ENCODE results near the gene PPP1R15B.

The PPP1R15B gene

DNA sequence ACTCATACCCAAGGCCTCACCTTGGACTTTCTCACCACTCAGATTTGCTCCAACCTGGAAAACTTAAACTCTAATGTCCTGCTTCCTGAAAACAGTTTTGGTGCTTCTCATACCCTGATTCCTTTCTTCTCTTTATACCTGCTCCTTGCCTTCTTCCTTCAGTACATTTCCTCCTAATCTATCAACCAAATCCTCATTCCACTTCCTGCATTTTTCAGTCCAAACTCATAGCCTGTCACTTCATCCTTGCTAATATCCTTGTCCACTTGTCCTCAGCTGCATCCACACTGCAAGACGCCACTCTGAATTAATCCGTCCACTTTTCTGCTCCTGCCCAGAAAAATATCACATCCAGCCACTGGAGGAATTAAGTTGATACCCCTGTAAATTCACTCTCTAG is 25.9 kb downstream of the PPP1R15B start:
- Histone ChIP-seq H3K9me3 (no peaks in the 10 kb centered on the region), H3K4me3 (no peak overlapping the region), H3K36me3 (replicated peaks) (no peaks in the 10 kb centered on the region), H3K4me1 (no peaks in the 10 kb centered on the region), H3K27me3 (ENCODE audit: low read depth) (peaks cover 2% of the 10 kb centered on the region; the same call in 1 of the 2 replicates)
- in situ Hi-C loops (cut with MboI; ENCODE audit: low sequenced_read_pairs) = no loop called here
- no peak for DNase-seq (ENCODE audit: low spot score in 2 of 2)

DNA sequence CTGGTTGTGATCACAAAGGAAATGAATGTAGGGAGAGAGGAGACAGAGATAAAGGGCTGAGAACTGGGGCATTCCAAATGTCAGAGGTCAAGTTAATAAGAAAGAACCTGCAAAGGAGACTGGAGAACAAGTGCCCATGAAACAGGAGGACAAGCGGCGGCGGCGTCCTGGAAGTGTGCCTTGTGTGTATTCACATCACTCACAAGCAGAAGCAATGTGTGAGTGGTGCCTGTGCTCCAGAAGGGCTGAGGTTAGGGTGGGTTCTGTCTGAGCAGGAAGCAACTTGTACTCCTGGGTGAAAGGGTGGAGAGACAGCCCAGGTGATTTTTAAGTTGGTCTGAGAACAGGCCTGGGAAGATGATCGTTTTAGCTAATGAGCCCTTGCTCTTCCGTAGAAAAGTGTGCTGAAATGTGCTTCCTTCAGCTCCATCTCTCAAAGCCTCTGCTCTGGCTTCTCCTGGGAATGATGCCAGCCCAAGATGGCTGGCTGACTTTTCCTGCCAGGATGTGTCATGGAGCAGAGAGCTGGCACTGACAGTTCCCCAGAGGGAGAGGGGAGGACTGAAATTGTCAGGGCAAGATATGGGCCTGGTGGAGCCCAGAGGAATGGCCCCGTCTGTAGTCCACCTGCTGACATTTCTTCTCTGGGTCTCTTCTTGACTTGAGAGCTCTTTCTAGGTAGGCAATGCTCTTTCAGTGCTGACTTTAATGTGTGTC is 26.8 kb downstream of the PPP1R15B start:
- peaks cover 6% of the 10 kb centered on the region; the same call in 1 of the 2 replicates for H3K27me3 ChIP-seq (ENCODE audit: low read depth)
- H3K36me3 ChIP-seq (replicated peaks) = no peaks in the 10 kb centered on the region

DNA sequence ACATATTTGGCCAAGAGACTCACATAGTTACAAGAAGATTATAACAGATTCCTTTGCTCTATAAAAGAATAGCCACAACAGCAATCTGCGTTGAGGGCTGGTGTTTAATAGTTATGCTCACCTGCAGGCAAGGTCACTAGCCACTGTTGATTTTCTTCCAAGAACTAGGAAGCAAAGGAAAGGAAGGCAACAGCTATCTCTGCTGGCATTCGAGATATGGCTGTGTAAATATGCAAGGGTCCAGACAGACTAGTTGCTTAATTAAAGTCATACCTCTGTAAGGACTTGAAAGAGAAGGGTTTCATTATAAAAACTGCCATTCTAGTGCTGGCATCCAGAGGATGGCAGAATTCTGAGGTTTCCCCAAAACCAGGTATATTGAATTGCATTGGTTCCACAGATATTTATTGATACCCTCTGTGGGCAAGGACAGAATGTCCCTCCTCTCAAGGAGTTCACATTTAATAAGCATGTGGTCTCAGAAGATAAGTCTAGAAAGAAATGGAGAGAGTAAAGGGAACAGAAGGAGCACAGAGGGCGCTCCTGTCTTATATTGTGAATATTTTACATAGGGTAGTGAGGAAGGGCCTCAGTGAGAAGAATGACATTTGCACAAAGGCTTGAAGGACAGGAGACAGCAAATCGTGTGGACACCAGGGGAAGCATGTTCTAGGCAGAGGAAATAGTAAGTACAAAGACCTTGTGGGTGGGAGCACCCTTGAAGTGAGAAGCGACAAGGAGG is 28.3 kb downstream of the PPP1R15B start:
- no peak for DNase-seq (ENCODE audit: low spot score in 2 of 2)
- no peaks in the 10 kb centered on the region for H3K36me3 ChIP-seq (replicated peaks)
- no peaks in the 10 kb centered on the region for H3K9me3 ChIP-seq
- H3K4me1 ChIP-seq = no peaks in the 10 kb centered on the region
- in situ Hi-C loops (cut with MboI; ENCODE audit: low sequenced_read_pairs) = no loop called here
- H3K4me3 ChIP-seq = no peak overlapping the region
- peaks cover 7% of the 10 kb centered on the region; the same call in 1 of the 2 replicates for H3K27me3 ChIP-seq (ENCODE audit: low read depth)

More for the DNA sequence above, 26.8 kb downstream of the PPP1R15B start:
- no peak for DNase-seq (ENCODE audit: low spot score in 2 of 2)
- Histone ChIP-seq H3K4me3 (no peak overlapping the region), H3K9me3 (no peaks in the 10 kb centered on the region), H3K4me1 (no peaks in the 10 kb centered on the region)
- in situ Hi-C loops (cut with MboI; ENCODE audit: low sequenced_read_pairs) = no loop called here

DNA sequence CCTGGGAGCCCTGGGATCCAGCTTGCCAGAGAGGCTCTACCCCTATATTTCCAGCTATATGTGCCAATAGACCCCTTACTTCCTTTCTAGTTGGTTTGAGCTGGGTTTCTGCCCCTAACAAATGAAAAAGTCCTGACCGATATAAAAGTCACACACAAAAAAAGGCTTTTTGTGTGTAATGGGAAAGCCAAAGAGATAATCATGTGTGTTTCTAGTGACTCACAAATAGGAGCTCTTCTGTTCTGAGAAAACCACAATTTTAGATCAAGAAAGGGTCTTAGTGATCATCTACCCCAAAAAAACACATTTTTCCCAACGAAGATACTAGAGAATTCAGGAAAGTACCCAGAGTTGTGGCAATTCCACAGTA is 28.9 kb downstream of the PPP1R15B start:
- Histone ChIP-seq H3K9me3 (no peaks in the 10 kb centered on the region), H3K36me3 (replicated peaks) (no peaks in the 10 kb centered on the region), H3K4me3 (no peak overlapping the region), H3K4me1 (peaks cover under 1% of the 10 kb centered on the region), H3K27me3 (ENCODE audit: low read depth) (peaks cover 8% of the 10 kb centered on the region; the same call in 1 of the 2 replicates)
- in situ Hi-C loops (cut with MboI; ENCODE audit: low sequenced_read_pairs) = no loop called here
- no peak for DNase-seq (ENCODE audit: low spot score in 2 of 2)

DNA sequence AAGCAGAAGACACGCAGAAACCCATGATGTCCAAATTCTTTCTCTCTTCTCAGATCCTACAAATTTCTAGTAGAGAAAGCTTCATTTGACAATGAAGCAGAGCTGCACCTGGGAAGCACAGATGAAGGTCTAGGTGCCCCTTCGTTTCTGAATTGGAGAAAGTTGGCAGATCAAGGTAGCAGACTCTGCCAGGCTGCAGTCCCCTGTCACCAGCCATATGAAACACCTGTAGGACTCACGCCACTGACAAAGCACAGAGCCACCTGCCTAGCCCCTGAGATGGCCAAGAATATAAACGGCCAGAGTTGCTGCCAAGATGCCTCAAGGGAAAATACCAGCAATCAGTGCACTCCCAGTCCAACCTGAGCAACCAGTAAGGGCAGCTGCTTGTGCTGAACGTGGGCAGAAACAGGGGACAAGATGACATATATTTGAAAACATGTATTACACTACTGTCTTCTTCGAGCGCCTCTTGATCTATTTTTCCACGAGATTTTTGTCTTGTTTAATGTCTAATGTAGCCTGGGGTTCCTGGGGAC is 31.3 kb downstream of the PPP1R15B start:
- Histone ChIP-seq H3K4me1 (peaks cover 3% of the 10 kb centered on the region), H3K27me3 (ENCODE audit: low read depth) (peaks cover 25% of the 10 kb centered on the region)
- no peak for DNase-seq (ENCODE audit: low spot score in 2 of 2)

DNA sequence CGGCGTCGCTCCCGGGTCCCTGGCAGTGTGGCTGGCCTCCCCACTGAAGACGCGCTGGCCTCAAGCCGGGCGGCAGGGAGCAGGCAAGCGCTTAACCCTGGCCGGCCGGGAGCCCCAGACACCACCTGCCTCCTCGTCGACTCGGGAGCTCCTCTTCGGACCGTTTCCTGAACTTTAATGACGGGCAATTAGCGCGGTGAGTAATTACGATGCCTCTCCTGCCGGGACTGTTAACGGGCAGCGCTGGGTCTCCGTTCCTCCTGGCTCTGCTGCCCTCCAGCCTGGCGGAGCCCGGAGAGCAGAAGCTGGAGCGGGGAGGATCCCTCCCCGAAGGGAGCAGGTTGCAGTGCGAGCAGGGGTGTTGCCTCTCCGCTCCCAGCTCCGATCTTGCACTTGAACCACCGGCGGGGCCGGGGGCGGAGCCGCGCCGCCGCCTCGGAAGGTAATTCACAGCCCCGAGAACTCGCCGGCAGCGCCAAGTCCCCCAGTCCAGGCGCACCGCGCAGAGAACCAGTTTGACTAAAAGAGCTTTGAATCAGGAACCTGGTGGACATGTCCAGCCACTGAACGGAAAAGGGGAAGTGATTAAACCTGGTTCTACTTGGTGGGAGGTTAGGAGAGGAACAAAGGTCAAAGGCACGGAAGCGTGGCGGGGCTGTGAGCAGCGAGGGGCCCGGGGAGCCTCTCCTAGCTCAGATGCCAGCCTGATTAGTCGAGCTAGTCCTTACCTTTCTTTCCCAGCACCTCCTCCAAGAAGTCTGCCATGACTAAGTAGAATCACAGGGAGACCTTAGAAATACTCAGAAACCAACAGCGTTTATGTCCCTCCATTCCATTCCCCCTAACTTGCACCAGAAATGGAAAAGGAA is 33.6 kb downstream of the PPP1R15B start:
- Histone ChIP-seq H3K4me1 (peaks cover 3% of the 10 kb centered on the region), H3K27me3 (ENCODE audit: low read depth) (peaks cover 42% of the 10 kb centered on the region), H3K9me3 (no peaks in the 10 kb centered on the region), H3K4me3 (peak overlapping the region; percentile 34), H3K36me3 (replicated peaks) (no peaks in the 10 kb centered on the region)
- DNase-seq (ENCODE audit: low spot score in 2 of 2) = peak; percentile 21 to 68
- in situ Hi-C loops (cut with MboI; ENCODE audit: low sequenced_read_pairs) = no loop called here

More for the DNA sequence above, 31.3 kb downstream of the PPP1R15B start:
- Histone ChIP-seq H3K36me3 (replicated peaks) (no peaks in the 10 kb centered on the region), H3K9me3 (no peaks in the 10 kb centered on the region), H3K4me3 (no peak overlapping the region)
- in situ Hi-C loops (cut with MboI; ENCODE audit: low sequenced_read_pairs) = no loop called here

DNA sequence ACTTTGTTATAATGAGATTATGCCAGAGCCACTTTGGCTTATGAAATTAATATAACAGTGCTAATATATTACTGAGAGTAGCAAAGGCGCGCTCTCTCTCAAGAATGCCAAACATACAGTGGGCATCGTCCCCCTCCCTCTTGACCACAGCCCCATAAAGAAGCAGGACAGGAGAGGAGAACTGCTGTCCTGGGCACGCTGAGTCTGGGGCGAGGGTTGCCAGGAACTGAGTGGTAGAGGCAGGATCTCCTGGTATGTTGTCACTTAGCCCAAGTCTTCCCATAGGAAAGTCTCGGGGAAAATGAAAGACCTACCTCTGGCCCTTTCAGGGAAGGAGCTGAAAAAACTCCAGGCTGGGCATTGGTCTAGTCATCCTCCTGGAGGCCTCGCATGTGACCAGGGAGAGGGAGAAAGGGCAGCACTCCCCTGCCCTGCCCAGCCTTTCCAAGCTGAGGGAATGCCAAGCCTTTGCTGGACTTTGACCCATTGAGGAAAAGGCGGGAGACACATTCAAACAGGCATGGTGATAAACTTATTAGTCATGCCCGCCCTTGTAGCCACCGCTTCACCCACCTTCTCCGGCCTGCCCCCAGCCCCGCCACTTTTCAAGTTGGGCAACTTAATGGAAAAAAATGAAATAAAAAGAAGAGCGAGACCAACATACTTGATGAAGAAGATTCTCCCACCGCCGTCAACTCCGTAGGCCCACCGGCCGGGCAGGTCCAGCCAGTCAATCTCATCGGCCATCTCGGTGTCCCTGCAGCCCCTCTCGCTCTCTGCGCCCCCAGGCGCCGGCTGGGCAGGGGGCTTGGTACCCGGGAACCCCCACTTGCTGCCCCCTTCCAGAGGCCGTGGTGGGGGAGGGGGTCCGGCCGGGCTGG is 34.5 kb downstream of the PPP1R15B start:
- H3K4me3 ChIP-seq = peak overlapping the region; percentile 34

DNA sequence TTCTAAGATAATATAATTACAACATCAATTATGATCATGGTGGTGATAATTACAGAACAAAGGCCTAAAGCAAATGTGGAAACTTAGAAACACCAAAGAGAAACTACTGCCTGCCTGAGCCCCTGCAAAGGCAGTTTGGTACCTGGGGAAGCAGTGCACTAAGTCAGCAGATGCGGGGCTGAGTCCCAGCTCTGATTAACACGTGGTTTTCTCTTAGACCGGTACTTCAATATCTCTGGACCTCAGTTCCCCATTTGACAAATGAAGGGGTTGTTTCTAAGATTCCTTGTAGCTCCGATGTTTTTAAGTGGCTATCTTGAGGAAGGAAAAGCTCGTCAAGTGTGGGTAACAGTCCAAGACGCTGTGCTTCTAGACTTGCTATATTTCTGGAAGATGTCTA is 35.2 kb downstream of the PPP1R15B start:
- in situ Hi-C loops (cut with MboI; ENCODE audit: low sequenced_read_pairs) = no loop called here
- peaks cover 49% of the 10 kb centered on the region for H3K27me3 ChIP-seq (ENCODE audit: low read depth)
- no peak for DNase-seq (ENCODE audit: low spot score in 2 of 2)
- H3K9me3 ChIP-seq = no peaks in the 10 kb centered on the region
- H3K4me3 ChIP-seq = no peak overlapping the region
- H3K36me3 ChIP-seq (replicated peaks) = no peaks in the 10 kb centered on the region
- H3K4me1 ChIP-seq = peaks cover 3% of the 10 kb centered on the region

More for the DNA sequence above, 34.5 kb downstream of the PPP1R15B start:
- H3K9me3 ChIP-seq = no peaks in the 10 kb centered on the region
- H3K36me3 ChIP-seq (replicated peaks) = no peaks in the 10 kb centered on the region
- peaks cover 3% of the 10 kb centered on the region for H3K4me1 ChIP-seq
- DNase-seq (ENCODE audit: low spot score in 2 of 2) = no peak
- peaks cover 44% of the 10 kb centered on the region for H3K27me3 ChIP-seq (ENCODE audit: low read depth)
- in situ Hi-C loops (cut with MboI; ENCODE audit: low sequenced_read_pairs) = no loop called here

DNA sequence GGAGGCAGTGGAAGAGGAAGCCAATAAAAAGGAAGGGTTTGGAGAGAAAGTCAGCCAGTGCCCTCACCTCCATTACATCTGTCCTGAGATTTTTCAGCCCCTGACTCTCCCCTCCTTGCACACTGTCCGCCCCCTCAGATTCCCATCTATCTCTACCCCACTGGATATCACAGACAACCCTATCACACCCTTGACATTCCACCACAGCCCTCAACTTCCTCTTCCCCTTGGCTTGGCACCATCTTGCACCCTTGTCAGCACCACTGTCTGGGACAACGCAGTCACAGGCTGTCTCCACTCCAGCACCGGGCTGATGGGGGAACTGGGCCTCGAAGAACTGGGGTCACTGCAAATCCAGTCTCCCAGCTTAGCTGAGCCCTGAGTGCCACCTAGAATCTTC is 37.7 kb downstream of the PPP1R15B start:
- peaks cover 46% of the 10 kb centered on the region for H3K27me3 ChIP-seq (ENCODE audit: low read depth)
- H3K9me3 ChIP-seq = no peaks in the 10 kb centered on the region
- no peaks in the 10 kb centered on the region for H3K36me3 ChIP-seq (replicated peaks)
- DNase-seq (ENCODE audit: low spot score in 2 of 2) = no peak
- H3K4me1 ChIP-seq = peaks cover 3% of the 10 kb centered on the region
- in situ Hi-C loops (cut with MboI; ENCODE audit: low sequenced_read_pairs) = loop anchor here (25.0 kb wide), 1 partner anchor 512 kb away; the partner anchor contains the start of gene SNRPE
- no peak overlapping the region for H3K4me3 ChIP-seq

DNA sequence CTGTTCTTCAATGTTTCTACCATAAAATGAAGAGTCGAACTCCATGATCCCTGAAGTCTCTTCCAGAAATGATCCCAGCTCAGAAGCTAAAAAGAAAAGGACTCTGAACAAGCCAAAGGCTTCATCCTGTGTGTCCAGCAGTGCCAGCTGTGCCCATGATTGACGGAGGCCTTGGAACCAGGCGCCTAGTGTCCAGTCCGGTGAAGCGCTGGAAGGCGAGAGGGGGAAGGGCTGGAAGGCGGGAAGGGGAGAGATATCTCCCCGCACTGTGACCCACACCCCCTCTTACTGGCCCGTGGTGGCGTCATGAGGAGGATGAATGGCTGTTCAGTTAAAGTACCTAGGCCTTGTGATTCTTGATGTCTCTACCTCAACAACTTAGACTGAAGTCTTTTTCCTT is 41.4 kb downstream of the PPP1R15B start:
- Histone ChIP-seq H3K9me3 (no peaks in the 10 kb centered on the region), H3K27me3 (ENCODE audit: low read depth) (peaks cover 25% of the 10 kb centered on the region), H3K36me3 (replicated peaks) (no peaks in the 10 kb centered on the region), H3K4me1 (no peaks in the 10 kb centered on the region), H3K4me3 (no peak overlapping the region)
- DNase-seq (ENCODE audit: low spot score in 2 of 2) = no peak
- in situ Hi-C loops (cut with MboI; ENCODE audit: low sequenced_read_pairs) = loop anchor here (25.0 kb wide), 1 partner anchor 508 kb away; the partner anchor contains the start of gene SNRPE

DNA sequence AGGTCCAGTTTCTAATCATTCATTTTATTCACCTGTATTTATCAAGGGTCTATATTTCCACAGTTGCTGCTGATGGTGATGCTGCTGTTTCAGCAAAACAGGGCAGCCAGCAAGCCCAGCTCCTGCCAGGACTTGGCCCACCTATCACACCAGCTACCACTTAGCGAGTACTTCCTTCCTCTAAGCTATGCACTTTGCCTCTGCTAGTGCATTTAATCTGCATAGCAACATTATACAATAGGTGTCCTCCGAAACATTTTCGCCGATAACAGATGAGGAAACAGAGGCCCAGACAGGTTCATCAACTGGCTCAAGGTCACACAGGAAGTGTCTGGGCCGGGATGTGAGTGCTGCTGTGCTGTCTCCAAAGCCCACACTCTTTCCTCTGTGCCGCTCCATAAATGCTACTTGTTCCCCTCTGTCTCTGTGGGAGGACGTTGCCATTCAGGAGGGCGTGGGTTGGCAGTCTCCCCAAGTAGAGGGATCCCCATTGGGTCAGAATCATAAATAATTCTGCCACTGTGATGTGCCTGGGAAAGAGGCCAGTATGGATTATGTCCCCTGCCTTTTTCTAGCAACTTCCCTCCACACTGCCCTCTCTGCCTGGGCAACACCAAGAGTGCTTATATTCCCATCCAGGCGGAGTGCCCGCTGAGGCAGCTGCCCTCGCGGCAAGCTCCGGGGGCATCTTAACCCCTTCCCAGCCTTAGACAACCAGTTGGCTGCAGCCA is 42.5 kb downstream of the PPP1R15B start:
- H3K27me3 ChIP-seq (ENCODE audit: low read depth) = peaks cover 20% of the 10 kb centered on the region
- H3K9me3 ChIP-seq = no peaks in the 10 kb centered on the region
- H3K4me1 ChIP-seq = no peaks in the 10 kb centered on the region
- in situ Hi-C loops (cut with MboI; ENCODE audit: low sequenced_read_pairs) = loop anchor here (25.0 kb wide), 1 partner anchor 507 kb away; the partner anchor contains the start of gene SNRPE
- H3K36me3 ChIP-seq (replicated peaks) = no peaks in the 10 kb centered on the region
- no peak overlapping the region for H3K4me3 ChIP-seq
- no peak for DNase-seq (ENCODE audit: low spot score in 2 of 2)

DNA sequence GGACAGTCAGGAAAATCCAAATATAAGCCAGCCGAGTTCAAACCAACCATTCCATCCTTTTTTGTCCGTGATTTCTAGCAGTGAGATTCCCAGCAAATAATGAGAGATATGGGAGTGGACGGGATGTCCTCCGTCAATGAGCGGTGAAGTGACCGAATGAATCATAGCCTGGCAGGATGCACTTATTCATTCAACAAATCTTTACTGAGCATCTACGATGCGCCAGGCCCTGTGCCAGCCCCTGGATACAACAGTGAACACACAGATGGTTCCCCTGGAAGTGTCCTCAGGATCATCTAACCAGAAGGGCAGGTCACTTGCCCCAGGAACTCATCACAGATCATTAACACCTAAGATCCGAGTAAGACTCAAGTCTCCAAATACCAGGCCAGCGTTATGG is 43.7 kb downstream of the PPP1R15B start:
- DNase-seq (ENCODE audit: low spot score in 2 of 2) = no peak
- in situ Hi-C loops (cut with MboI; ENCODE audit: low sequenced_read_pairs) = loop anchor here (25.0 kb wide), 1 partner anchor 506 kb away; the partner anchor contains the start of gene SNRPE
- Histone ChIP-seq H3K4me1 (peaks cover 4% of the 10 kb centered on the region; the same call in 1 of the 2 replicates), H3K9me3 (no peaks in the 10 kb centered on the region), H3K27me3 (ENCODE audit: low read depth) (peaks cover 10% of the 10 kb centered on the region; the same call in 1 of the 2 replicates), H3K4me3 (no peak overlapping the region), H3K36me3 (replicated peaks) (no peaks in the 10 kb centered on the region)

Measured in HAP-1 (cell line).